HG03095 (cell line): ENCODE measurements around the gene SGPL1.

Experiments
- ATAC-seq: cut with Tn5 transposase; IDR thresholded peaks from one replicate; pipeline ENCODE4 v1.9.1; 2021; ENCODE audit warnings: moderate library complexity; ENCODE audit not compliant: unreplicated experiment

SGPL1 gene

DNA sequence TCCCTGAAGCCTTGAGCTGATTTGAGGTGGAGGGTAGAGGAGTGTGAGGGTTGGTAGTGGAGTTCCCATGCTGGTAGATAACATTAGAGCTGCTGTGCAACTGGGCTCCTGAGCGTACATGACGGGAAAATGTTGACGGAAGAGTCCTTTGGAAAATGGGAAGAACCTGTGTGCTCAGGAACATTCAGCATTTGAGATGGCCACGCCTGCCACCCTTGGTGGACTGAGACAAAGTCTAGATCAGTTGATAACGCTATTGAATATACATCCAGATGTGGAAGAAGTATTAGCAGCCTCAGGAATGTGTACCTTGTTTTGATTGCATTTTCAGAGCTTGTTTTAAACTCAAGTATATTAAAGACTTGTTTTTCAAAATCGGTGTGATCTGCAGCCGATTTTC lies 56.5 kb downstream of the SGPL1 start:
- no peak for ATAC-seq

DNA sequence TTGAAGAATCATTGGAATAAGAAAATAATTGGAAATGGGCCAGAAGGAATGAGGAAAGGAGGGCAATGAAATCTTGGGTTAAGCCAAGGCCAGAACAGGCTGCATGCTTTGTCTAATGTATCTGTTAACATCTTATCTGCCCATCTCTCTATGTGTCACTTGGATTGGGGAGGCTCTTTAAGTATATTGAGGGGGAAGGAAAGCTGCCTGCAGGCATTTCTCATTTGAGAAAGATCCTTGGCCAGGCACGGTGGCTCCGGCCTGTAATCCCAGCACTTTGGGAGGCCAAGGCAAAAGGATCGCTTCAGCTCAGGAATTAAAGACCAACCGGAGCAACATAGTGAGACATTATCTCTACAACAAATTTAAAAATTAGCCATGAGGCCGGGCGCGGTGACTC lies 58.3 kb downstream of the SGPL1 start:
- ATAC-seq = no peak

DNA sequence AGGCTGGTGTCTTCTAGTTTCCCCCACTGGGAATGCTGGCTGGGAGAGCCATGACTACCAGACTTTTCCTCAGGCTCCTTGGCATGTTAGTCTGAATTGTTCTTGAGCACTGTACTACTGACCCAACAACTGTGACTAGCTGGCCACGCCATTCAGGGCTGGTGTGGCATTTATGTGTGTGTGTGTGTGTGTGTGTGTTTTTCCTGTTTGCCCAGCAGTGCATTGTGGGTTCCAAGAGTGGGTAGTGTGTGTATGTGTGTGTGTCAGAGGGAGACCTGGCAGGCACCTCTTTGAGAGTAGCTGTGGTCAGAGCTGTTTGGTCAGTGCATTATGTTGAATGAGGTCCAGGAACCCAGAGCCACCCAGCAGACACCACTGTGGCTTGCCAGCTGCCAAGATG lies 63.5 kb downstream of the SGPL1 start:
- ATAC-seq = no peak

DNA sequence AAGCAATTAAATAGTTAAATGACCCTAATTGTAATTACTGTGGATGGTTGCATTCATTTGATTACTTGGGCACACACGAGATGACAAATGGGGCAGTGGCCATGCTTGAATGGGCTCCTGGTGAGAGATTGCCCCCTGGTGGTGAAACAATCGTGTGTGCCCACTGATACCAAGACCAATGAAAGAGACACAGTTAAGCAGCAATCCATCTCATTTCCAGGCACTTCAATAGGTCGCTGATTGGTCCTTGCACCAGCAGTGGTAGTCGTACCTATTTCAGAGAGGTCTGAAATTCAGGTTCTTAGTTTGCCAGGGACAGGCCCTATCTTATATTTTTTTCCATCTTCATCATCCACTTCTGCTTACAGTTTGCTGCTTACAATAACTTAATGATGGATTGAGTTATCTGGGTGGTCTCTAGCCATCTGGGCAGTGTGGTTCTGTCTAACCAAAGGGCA lies 64.4 kb downstream of the SGPL1 start:
- no peak for ATAC-seq

DNA sequence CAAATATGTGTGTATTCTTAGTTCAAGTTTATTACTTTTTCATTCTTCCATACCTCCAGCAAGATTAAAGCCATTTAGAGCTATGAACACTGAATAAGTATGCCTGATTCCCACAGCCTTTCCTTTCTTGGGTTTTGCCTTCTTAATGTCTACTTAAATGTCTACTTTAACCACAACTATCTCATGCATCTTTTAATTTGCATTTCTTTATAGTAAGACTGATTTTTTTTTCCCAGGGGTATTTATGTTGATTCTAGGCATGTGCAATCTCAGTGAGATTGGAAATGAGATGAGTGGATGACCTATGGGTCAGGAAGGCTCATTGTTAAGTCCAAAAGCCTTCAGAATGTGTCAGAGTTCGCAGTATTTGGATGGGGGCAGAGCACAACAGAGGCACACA lies 69.0 kb downstream of the SGPL1 start:
- ATAC-seq = no peak

DNA sequence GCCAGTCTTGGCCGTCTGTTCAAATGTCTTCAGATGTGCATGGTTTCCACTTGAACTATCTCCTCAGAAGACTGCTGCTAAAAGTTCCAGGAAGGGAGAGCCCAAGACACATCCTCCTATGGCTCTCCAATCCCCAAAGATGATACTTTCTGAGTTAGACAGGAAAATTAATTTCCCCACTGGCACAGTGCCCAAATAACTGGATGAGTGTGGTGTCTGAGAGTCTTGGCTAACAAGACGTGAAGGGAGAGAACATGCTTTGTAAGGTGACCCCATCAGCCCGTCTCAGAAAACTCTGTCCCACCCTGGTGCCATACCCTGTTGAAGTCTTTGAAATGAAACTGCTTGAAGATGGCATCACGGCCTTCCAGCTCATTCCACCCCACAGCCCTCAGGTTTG lies 69.7 kb downstream of the SGPL1 start:
- ATAC-seq = no peak

DNA sequence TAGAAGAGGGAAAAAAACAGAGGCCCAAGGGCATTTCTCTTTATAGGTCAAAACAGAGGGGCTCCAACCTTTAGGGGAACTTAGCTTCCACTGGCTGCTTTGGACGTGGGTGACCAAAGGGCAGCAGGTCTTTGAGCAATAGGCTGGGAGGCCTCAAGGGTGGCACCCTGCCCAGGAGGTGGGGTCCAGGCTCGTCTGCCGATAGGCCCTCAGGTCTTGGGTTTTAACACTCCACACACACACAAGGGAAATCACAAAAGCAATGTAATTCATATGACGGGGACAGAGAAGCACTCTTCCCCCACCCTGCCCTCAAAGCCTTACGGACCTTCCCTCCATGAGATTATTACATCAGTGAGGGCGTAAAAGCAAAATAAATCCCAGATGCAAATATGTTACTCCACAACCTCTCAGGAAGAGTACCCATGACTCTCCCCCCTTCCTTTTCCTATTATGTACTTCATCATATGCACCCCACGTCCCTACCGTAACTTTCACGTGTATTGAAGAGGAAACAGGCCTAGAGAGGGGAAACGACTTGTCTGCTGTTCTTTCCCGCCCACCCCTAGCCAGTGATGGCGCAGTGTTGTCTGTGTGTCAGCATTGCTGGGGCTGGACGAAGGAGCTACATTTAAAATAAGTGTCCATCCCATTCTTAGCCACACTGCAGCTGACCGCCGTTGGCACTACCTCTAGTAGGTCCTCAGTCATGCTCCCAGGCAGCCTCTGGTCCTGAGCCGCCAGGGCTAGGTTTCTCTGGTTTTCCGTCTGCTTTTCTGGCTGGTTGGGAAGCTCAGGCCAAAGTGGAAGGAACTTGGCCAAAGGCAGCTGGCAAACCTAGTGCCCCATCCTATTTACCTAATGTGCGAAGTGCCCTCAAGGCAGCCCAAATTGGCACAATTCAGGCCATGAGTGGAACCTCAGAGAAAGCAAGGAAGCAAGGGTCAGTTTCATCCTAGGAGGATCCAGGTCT lies 70.5 kb downstream of the SGPL1 start:
- no peak for ATAC-seq

DNA sequence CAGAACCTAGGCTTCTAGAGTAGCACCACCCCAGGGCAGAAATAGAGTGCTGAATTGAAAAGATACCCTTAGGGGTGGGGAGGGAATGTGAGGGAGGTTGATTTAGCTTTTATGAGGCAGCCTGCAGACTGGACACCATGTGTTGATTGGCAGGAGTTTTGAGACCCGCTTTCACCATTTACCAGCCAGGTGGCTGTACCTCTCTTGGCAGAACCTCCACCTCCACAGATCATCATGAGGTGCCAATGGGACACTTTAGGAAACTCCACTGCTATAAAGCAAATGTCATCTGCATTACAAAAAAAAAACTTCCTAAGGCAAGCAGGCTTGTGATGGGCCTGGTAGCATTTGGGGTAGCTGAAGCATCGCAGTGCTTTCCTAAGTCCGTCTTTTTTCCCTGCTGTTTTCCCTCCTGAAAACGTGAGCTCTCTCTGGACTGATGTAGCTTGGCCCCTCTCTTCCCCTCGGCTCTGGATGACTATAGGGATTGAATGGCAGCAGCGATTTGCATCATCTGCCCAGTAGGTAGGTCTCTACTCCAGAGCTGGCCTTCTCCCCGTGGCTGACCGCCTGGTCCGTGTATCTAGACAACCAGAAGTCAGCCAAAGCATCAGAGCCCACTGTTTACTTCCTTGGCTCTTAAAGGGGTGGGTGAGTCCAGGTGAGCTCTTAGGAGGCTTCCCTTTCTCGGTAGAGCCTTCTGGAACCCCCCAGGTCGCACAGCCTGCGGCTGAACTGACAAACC lies 71.3 kb downstream of the SGPL1 start:
- ATAC-seq = no peak

DNA sequence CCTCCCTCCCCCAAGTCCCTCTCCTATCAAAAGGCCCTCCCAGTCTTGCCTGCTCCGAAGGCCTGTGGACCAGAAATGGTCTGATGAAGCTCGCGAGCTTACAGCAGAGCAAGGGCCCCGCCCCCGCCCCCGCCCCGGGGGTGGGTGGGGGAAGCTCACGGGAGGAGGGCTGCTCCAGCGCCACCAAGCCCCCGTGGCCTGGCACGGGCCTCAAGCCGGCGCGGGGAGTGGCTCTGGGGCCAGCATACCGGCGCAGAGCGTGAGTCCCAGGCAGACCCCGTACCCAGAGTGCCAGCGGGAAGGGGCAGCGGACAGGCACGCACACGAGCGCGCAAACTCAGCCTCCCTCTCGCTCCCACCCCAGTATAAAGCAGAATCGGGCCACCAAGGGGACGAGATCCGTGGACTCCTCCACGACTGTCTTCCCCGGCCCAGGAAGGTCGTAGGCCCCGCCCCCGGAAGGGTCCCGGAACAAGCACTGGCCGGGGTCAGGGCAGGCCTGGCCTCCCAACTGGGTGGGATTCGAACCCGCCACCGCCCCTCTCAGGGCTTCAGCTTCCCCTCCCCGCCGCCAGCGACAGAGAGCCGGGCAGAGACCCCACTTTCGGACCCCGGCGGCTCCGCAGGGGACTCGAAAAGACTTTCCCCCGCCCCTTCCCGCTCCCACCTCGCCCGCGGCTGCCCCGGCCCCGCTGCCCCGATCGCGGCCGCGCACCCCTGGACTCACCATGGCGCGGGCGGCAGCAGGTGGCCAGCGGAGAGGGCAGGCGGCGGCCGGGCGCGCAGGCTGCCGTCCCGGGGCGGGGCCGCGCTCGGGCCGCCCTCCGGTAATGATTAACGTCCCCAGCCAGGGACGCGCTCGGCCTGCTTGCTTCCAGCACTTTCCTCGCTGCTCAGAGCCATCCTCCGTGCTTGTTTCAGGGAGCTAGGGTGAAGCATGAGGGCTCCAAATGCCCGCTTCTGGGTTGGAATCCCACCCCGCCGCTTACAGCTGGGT lies 72.4 kb downstream of the SGPL1 start, which contains the start of gene PCBD1:
Gene PCBD1, minus strand, starts transcription at position 762 of the 997 bp plus-strand sequence. Its CDS starts 32 bp downstream, at position 730.
- ATAC-seq = peak; percentile 62

DNA sequence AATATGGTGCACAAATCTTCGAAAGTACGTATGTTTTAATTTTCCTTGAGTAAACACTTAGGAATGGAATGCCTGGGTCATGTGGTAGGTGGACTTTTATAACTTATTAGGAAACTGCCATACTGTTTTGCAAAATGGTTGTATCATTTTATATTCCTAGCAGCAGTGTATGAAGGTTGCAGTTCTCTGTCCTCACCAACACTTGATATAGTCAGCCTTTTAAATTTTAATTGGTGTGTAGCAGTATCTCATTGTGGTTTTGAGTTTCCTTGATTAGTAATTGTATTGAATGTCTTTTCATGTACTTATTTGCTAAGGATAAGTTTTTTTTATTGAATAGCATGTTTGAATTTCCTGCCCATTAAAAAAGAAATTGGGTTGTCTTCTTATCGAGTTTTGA lies 73.5 kb downstream of the SGPL1 start:
- ATAC-seq = no peak

DNA sequence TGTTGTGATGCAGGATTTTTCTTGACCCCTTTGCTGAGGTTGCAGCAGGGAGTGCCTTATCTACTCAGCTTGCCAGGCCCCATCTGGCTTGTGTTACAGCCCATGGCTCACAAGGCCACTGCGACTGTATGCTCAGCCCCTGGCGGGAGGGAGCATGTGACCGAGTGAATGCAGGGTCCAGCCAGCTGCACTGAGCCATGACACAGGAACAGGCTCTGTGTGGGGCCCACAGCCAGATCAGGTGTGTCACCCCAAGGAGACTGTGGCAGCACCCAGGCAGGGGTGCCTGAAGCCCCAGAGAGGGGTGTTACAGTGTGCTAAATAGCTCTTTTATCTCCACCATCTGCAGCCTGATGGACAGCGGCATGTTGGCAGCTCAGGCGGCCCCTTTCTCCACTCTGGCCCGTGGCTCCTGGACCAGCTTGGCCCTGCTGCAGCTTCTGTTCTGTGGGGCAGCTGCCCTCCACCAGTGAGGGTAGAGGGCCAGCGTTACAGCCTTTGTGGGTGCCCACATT lies 75.2 kb downstream of the SGPL1 start:
- ATAC-seq = no peak

DNA sequence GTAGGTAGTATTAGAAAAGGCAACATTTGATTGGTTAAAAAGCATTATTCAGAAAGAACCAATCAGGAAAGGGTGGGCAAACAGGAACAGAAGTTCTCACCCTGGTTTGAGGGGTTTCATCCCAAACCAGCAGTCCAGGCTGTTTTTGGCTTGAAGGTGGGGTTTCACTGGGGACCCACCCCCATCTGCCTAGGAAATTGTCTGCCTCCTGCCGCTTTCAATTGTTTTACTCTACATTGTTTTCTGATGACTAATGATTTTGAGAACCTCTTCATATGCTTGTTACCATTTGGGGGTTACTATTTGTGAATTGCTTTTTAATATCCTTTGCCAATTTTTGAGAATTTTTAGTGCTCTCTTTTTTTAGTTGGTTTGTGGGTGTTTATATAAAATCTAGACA lies 75.9 kb downstream of the SGPL1 start:
- no peak for ATAC-seq

DNA sequence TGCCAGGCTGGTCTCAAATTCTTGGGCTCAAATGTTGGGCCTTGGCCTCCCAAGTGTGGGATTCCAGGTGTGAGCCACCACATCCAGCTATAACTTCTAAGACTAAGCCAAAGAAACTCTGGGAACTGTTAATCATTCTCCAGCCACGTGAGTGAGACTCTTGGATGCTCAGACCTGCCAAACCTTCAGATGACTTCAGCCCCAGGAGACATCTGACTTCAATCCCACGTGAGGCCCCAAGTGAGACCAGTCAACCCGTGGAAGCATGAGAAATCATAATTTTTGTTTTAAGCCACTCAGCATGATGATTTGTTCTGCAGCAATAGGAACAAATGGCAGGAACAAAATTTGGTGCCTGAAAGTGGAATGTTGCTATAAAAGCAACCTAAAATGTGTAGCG lies 76.9 kb downstream of the SGPL1 start:
- no peak for ATAC-seq

DNA sequence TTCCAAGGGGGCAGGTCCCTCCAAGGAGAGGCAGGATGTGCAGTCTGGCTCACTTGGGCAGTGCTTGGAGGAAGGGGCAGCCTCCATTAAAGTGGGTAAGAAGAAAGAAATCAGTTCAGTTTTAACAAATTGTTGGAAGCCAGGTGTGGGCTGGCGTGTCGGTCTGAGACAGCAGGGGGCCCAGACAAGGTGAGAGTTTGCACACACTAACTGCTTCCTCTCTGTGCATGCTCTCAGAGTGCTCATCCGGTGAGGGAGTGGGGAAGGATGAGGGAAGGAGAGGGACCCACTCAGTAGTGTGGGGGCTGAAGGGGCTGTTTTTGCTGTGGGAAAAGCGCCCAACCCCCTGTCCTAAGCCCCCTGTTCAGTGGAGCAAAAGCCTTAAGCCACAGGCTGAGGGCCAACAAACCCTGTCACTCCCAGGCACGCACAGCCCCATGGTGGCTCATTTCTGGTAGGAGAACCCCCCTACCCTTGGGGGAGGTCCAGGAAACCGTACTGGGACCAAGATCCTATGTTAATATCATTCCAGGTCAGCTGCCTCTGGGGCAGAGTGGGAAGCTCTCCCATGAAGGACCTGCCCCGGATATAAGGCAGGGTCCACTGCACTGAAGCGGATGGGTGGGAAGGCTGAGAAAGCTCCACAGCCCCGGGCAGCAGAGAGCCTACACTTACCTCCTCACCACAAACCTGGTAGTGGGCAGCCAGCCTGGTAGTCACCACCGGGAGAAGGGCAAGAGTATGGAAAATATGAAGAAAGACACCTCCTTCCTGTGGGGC lies 77.7 kb downstream of the SGPL1 start:
- ATAC-seq = no peak

DNA sequence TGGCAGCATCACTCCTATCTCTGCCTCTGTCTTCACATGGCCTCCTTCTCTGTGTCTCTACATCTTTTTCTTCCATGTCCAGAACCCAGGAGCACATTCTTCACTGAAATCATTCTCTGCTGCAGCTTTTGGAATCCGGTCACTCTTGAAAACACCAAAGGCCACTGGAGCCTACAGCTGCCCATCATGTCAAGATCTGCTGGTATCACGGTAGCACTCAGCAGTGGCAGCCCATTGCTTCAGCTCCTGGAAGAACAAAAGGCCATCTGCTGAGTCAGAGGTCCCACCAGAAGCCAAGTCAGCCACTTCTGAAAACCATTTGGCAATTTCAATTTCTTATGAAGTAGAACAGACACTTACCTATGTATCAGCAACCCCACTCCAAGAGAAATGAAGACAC lies 78.7 kb downstream of the SGPL1 start:
- no peak for ATAC-seq

DNA sequence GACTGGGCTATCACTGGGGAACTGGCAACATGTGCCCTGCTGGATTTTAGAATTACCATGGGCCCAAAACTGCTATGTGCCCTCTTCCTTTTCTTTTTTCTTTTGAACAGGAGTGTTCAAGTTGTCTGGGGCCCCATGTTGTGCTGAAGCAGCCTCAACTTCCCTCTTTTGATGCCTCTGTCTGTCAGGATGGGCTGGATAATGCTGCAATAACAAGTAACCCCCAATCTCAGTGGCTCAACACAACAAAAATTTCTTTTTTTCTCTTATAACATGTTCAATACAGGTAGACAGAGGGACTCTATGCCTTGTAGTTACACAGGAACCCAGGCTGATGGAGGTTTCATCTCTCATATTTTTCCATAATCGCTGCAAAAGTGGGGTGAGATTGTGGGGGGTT lies 80.8 kb downstream of the SGPL1 start:
- ATAC-seq = no peak

DNA sequence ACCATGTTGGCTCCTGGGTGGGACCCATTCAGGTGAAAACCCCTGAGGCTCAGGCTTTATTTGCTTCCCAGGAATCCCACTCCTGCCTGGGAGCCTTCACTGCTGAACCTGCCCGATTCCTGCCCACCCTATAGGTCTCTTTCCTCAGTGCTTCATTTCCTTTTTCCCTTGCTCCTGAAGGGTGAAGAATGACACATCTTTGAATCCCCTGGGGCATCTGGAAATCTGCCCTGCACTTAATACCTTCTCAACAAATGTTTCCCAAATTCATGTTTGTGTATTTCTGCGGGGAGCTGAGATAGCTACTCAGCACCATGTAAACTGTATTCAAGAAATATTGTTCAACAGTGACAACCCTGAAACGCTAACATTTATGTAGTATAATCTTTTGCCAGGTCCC lies 82.9 kb downstream of the SGPL1 start:
- no peak for ATAC-seq

DNA sequence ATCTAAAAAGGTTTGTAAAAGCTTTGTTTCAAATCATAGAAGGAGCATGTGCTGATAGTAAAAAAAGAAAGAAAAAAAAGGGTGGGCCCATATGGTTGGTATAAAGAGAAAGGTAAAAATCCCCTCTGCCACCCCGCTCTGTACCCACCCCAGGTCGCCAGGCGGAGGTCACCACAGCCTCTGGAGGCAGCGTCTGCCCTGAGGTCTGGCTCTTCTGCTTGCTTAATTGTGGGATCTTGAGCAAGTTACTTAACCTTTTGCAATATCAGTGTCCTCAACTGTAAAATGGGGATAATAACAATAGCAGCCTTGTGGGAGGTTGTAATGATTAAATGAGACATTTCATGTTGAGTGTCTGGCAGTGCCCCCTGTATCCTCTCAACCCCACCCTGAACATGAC lies 83.3 kb downstream of the SGPL1 start:
- no peak for ATAC-seq

DNA sequence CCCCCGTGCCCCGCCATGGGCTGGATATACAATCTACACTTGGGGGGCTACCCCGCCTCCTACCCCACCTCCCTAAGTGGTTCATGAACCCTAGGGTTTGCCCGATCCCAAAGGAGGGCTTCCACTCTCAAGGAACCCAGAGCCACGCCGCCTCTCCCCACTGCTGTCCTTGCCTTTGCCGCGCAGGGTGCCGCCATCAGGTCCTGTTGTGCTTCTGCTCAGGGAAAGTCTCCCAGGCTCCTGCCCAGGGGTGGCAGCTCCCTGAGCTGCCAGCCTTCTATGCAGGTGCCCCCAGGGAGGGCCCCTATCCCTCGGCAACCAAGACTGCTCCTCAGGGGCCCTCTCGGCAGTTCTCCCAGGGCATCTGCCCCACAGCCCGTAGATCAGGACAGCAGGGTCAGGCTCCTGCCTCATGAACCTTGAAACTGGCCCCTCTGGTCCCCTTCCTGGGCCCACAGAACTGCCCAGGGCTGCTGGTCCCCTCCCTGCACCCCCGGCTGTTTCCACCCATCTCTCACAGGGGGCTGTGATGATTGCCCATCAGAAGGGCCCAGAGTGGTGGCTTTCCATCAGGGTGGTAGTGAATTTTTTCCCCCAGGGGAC lies 85.6 kb downstream of the SGPL1 start:
- no peak for ATAC-seq
